K562 (cell line): ENCODE results near the gene LTA.

Experiments
- E2F4 ChIP-seq: sonication (generic); formaldehyde crosslinking; IDR thresholded peaks from 2 replicates; pipeline ENCODE4 v1.8.0; 2022; ENCODE audit warnings: mild to moderate bottlenecking, low read depth, missing genetic modification reagents
- E2F6 ChIP-seq, 2 experiments: IDR thresholded peaks; 2 replicates each; pipeline ENCODE4 v1.6.1; 2011; ENCODE audit warnings: borderline replicate concordance in 1 of 2, control low read depth in 1 of 2, low read depth in 1 of 2, low read length in 1 of 2, mild to moderate bottlenecking in 1 of 2, mixed read lengths in 1 of 2, moderate library complexity in 1 of 2; ENCODE audit not compliant: insufficient read depth in 1 of 2, insufficient read length in 1 of 2, poor library complexity in 1 of 2, severe bottlenecking in 1 of 2; ENCODE audit errors: extremely low read depth in 1 of 2
- EZH2 ChIP-seq: IDR thresholded peaks from 2 replicates; pipeline ENCODE4 v1.6.1; 2012; ENCODE audit warnings: low read depth, mild to moderate bottlenecking, inconsistent platforms, low read length, borderline replicate concordance
- GATA2 ChIP-seq: sonication (generic); formaldehyde crosslinking; IDR thresholded peaks from 2 replicates; pipeline ENCODE4 v1.4.0; 2020; ENCODE audit warnings: mild to moderate bottlenecking, missing genetic modification reagents
- KLF16 ChIP-seq: IDR thresholded peaks from 2 replicates; pipeline ENCODE4 v1.6.1; 2016; ENCODE audit warnings: antibody characterized with exemption
- RAD51 ChIP-seq: fragments of 450-650 bp; IDR thresholded peaks from 2 replicates; pipeline ENCODE4 v1.7.1; 2016; ENCODE audit warnings: low read depth, mild to moderate bottlenecking, borderline replicate concordance

GRCh38 chr6:31617010-31617409 is 44.9 kb downstream of the LTA start:
- TF ChIP-seq E2F4 (CRISPR knock-in tag) (no peak), RAD51 (no peak), E2F6 (IDR thresholded peaks at IDR 0.05; ENCODE audit: borderline replicate concordance in 1 of 2, extremely low read depth in 1 of 2, insufficient read depth in 1 of 2, insufficient read length in 1 of 2, low read depth in 1 of 2, low read length in 1 of 2, poor library complexity in 1 of 2, severe bottlenecking in 1 of 2) (no peak), EZH2 (no peak), KLF16 (no peak), GATA2 (CRISPR knock-in tag) (no peak)
